Keratinocyte (primary cell): Measurements from ENCODE around the gene NPAS3. TPM values are rescaled to one million over a fixed set of nuclear protein-coding genes. Genes with fewer than 3 reads are reported as not detected.
A peak's percentile ranks its signal among the peaks of the same experiment; 100 is the strongest.

ENCODE experiments used
- DNase-seq: peaks from one replicate; pipeline ENCODE4 v3.0.0-alpha.2; 2011; ENCODE audit warnings: low read depth, missing footprints, low spot score
- FAIRE-seq: peaks from 2 replicates; lab custom pipeline; 2011; peaks lifted over from hg19 to GRCh38; lab: Jason Lieb, UNC
- H2AFZ ChIP-seq: 2 replicates; pipeline ENCODE4 v1.6.0; 2012; ENCODE audit warnings: low read length, control low read depth, inconsistent platforms; ENCODE audit not compliant: control insufficient read depth
- H3K27ac ChIP-seq: 2 replicates; pipeline ENCODE4 v1.5.1; 2011; ENCODE audit warnings: low read length; ENCODE audit not compliant: control insufficient read depth, insufficient read depth
- H3K27me3 ChIP-seq: 3 replicates; pipeline ENCODE4 v1.6.0; 2011; ENCODE audit warnings: low read length; ENCODE audit not compliant: control insufficient read depth, insufficient read depth; ENCODE audit errors: extremely low read depth
- H3K36me3 ChIP-seq, 2 experiments: 2 replicates in 1 of 2; 3 replicates in 1 of 2; pipeline ENCODE4 v1.5.1; 2011; ENCODE audit warnings: low read length in 2 of 2, mild to moderate bottlenecking in 1 of 2; ENCODE audit not compliant: control insufficient read depth in 2 of 2, insufficient read depth in 2 of 2; ENCODE audit errors: extremely low read depth in 1 of 2
- H3K4me1 ChIP-seq: 3 replicates; pipeline ENCODE4 v1.5.1; 2011; ENCODE audit warnings: low read length; ENCODE audit not compliant: control insufficient read depth, insufficient read depth; ENCODE audit errors: extremely low read depth
- H3K4me2 ChIP-seq: 3 replicates; pipeline ENCODE4 v1.6.0; 2011; ENCODE audit warnings: low read depth, low read length; ENCODE audit not compliant: control insufficient read depth, insufficient read depth; ENCODE audit errors: extremely low read depth
- H3K4me3 ChIP-seq, 3 experiments: fragments of 200-600 bp in 1 of 3; sonication (generic) in 1 of 3; 2 replicates in 2 of 3; 3 replicates in 1 of 3; pipeline ENCODE4 v1.5.1; 2011 to 2016; ENCODE audit warnings: low read length in 3 of 3, mild to moderate bottlenecking in 3 of 3, control low read depth in 2 of 3, inconsistent platforms in 1 of 3, low read depth in 1 of 3, mixed read lengths in 1 of 3, mixed run types in 1 of 3, moderate library complexity in 1 of 3; ENCODE audit not compliant: control insufficient read depth in 2 of 3, insufficient read depth in 2 of 3; ENCODE audit errors: extremely low read depth in 1 of 3
- H3K79me2 ChIP-seq: 2 replicates; pipeline ENCODE4 v1.6.0; 2012; ENCODE audit warnings: low read length; ENCODE audit not compliant: control insufficient read depth, insufficient read depth
- H3K9ac ChIP-seq: 3 replicates; pipeline ENCODE4 v1.6.0; 2011; ENCODE audit warnings: low read length; ENCODE audit not compliant: control insufficient read depth, insufficient read depth; ENCODE audit errors: extremely low read depth
- H3K9me1 ChIP-seq: 3 replicates; pipeline ENCODE4 v1.6.0; 2011; ENCODE audit warnings: low read length; ENCODE audit not compliant: control insufficient read depth, insufficient read depth; ENCODE audit errors: extremely low read depth
- H3K9me3 ChIP-seq: 2 replicates; pipeline ENCODE4 v1.5.1; 2012; ENCODE audit warnings: low read depth, low read length; ENCODE audit not compliant: control insufficient read depth
- H4K20me1 ChIP-seq: 3 replicates; pipeline ENCODE4 v1.6.0; 2011; ENCODE audit warnings: low read length; ENCODE audit not compliant: control insufficient read depth, insufficient read depth; ENCODE audit errors: extremely low read depth
- CTCF ChIP-seq, 3 experiments: IDR thresholded peaks in 1 of 3; conservative IDR thresholded peaks in 1 of 3; optimal IDR thresholded peaks in 1 of 3; 2 replicates in 2 of 3; 3 replicates in 1 of 3; pipeline versions ENCODE3 to v1.5.1; 2011; ENCODE audit warnings: low read length in 3 of 3, mild to moderate bottlenecking in 3 of 3, moderate library complexity in 2 of 3, control low read depth in 1 of 3, inconsistent platforms in 1 of 3; ENCODE audit not compliant: insufficient read depth in 2 of 3; ENCODE audit errors: extremely low read depth in 1 of 3
- EZH2 ChIP-seq: IDR thresholded peaks from one replicate; pipeline ENCODE4 v1.6.1; 2012; ENCODE audit warnings: inconsistent platforms, mild to moderate bottlenecking, low read length, moderate library complexity
- dilution Hi-C: fragments of 300-500 bp; cut with MboI; formaldehyde crosslinking; loops from one replicate; pipeline ENCODE4 v1.7.0; 2020; ENCODE audit warnings: low sequenced_read_pairs; ENCODE audit not compliant: extremely low pct_ligation_motif_present
- polyA plus RNA-seq, 5 experiments: library from polyadenylated mRNA; depleted of rRNA in 3 of 5; stranded (reverse) in 3 of 5; stranded (forward) in 1 of 5; unstranded in 1 of 5; fragments of >200 nt; gene quantifications; 1 replicate in 1 of 5; 2 replicates in 3 of 5; 3 replicates in 1 of 5; pipeline versions ENCODE4 v1.2.1 to v1.2.3, GENCODE V29; 2011 to 2012; ENCODE audit warnings: missing spikeins in 2 of 5, low read depth in 1 of 5, low replicate concordance in 1 of 5

The NPAS3 gene
- polyA plus RNA-seq, 1 donor (not counting 4 experiments of a cell fraction or from before 2014, with no cell fraction given), result 0.07 TPM

GRCh38 chr14:33837943-33838683 lies 899.4 kb downstream of the NPAS3 start:
- dilution Hi-C loops, result no loop called here
- H3K9me3 ChIP-seq, result no peaks in the 10 kb centered on the region
- no peak overlapping the region for H3K4me2 ChIP-seq
- no peak overlapping the region for H3K4me3 ChIP-seq
- no peak for TF ChIP-seq EZH2
- no peak for TF ChIP-seq CTCF (optimal IDR thresholded peaks at IDR 0.05 in 1 of 3, IDR thresholded peaks at IDR 0.05 in 1 of 3, conservative IDR thresholded peaks at IDR 0.05 in 1 of 3; ENCODE audit: extremely low read depth in 1 of 3, insufficient read depth in 2 of 3, low read length in 3 of 3)
- H3K36me3 ChIP-seq, result no peaks in the 10 kb centered on the region
- H3K27ac ChIP-seq, result no peak overlapping the region
- H2AFZ ChIP-seq, result no peak overlapping the region
- no peak for DNase-seq
- no peak for FAIRE-seq
- H3K79me2 ChIP-seq, result no peaks in the 10 kb centered on the region
- H3K9ac ChIP-seq, result no peak overlapping the region
- no peaks in the 10 kb centered on the region for H4K20me1 ChIP-seq
- H3K4me1 ChIP-seq, result peaks cover 16% of the 10 kb centered on the region
- H3K9me1 ChIP-seq, result no peaks in the 10 kb centered on the region
- no peaks in the 10 kb centered on the region for H3K27me3 ChIP-seq

DNA sequence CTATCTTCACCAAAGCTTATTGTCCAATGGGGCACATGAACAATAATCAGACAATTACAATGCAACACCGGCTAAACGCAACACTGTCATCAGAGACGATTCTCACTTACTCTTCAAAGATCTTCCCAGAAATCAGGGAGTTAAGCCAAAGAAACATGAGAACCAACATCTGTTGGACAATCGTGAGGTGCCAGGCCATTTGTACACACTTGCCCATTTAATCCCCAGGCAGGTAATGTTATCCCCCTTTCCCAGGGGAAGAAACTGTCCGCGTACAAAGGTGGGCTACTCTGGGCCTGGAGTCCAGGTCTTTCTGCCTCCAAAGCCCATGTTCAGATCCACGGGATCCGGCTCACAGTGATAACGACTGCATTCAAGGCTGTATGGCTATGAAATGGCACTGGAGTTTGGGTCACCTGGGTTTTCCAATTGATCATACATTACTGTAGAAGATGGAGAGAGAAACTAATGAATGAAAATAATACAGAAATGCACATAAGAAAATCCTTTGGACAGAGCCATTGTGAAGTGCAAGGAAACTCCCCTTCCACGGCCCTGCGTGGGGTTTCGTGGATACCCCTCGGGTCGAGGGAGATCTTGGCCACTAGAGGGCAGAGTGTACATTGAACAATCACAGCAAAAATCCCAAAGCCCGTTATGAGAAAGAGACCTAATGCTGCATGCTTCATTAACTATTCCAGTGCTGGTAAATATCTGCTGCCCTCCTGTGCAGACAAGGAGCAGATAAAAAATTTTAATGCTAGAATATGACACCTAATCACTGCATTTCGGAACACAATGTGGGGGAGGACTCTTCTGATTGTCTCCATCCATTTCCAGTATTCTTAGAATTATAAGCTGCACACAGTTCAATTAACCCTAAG lies 900.8 kb downstream of the NPAS3 start:
- Histone ChIP-seq H3K9me1 (no peaks in the 10 kb centered on the region), H3K9ac (no peak overlapping the region), H3K4me2 (no peak overlapping the region), H3K9me3 (no peaks in the 10 kb centered on the region), H3K4me1 (peaks cover 16% of the 10 kb centered on the region), H3K36me3 (no peaks in the 10 kb centered on the region), H3K79me2 (no peaks in the 10 kb centered on the region), H3K27me3 (no peaks in the 10 kb centered on the region), H3K4me3 (no peak overlapping the region), H2AFZ (no peak overlapping the region), H3K27ac (no peak overlapping the region), H4K20me1 (no peaks in the 10 kb centered on the region)
- DNase-seq (no peak), FAIRE-seq (peak; percentile 49)
- dilution Hi-C loops, result no loop called here
- TF ChIP-seq CTCF (optimal IDR thresholded peaks at IDR 0.05 in 1 of 3, IDR thresholded peaks at IDR 0.05 in 1 of 3, conservative IDR thresholded peaks at IDR 0.05 in 1 of 3; ENCODE audit: extremely low read depth in 1 of 3, insufficient read depth in 2 of 3, low read length in 3 of 3) (peak; percentile 81 to 84 (median 82)), EZH2 (no peak)
